Breast epithelium (tissue), 4 donors: ENCODE data around the gene KANK3. TPM values are rescaled to one million over a fixed set of nuclear protein-coding genes. Genes with fewer than 3 reads are reported as not detected.
A peak's percentile ranks its signal among the peaks of the same experiment; 100 is the strongest.

Experiments used
- DNase-seq, 2 donors: peaks; one replicate each; pipeline ENCODE4 v3.0.0-alpha.2; 2019; ENCODE audit warnings: low spot score in 2 of 2
- H3K27ac ChIP-seq, 2 donors: fragments of 200-600 bp; sonication (generic) in 1 of 2; one replicate each; pipeline ENCODE4 v1.5.1; 2016 to 2019; ENCODE audit warnings: mild to moderate bottlenecking in 1 of 2
- H3K27me3 ChIP-seq, 2 donors: fragments of 200-600 bp; sonication (generic) in 1 of 2; one replicate each; pipeline versions ENCODE4 v1.5.1 to v1.6.0; 2017 to 2019; ENCODE audit warnings: control low read depth in 1 of 2, mild to moderate bottlenecking in 1 of 2
- H3K36me3 ChIP-seq: fragments of 200-600 bp; one replicate; pipeline ENCODE4 v1.5.1; 2019
- H3K4me1 ChIP-seq, 2 donors: fragments of 200-600 bp; sonication (generic); one replicate each; pipeline ENCODE4 v1.5.1; 2016 to 2019; ENCODE audit warnings: control low read depth in 1 of 2
- H3K4me3 ChIP-seq, 3 donors: fragments of 200-600 bp; sonication (generic); 1 replicate in 2 of 3; 2 replicates in 1 of 3; pipeline ENCODE4 v1.5.1; 2016 to 2019; ENCODE audit warnings: mild to moderate bottlenecking in 3 of 3, moderate library complexity in 2 of 3
- H3K9me3 ChIP-seq, 2 donors: fragments of 200-600 bp; sonication (generic) in 1 of 2; one replicate each; pipeline ENCODE4 v1.5.1; 2016 to 2019; ENCODE audit warnings: control low read depth in 1 of 2
- POLR2A ChIP-seq: fragments of 450-650 bp; IDR thresholded peaks from one replicate; pipeline ENCODE4 v1.6.1; 2016; ENCODE audit warnings: antibody characterized with exemption, mild to moderate bottlenecking, moderate library complexity
- POLR2AphosphoS5 ChIP-seq, 3 donors: sonication (generic); formaldehyde crosslinking; IDR thresholded peaks; one replicate each; pipeline ENCODE4 v1.6.1; 2017; ENCODE audit warnings: antibody characterized with exemption in 3 of 3
- intact Hi-C: fragments of 100-400 bp; cut with DNase I; formaldehyde crosslinking; loops from one replicate; pipeline ENCODE4 v1.15.1; 2023; ENCODE audit warnings: low total_unique reads
- total RNA-seq, 3 donors: library from RNA; depleted of rRNA; stranded (reverse); fragments of >200 nt; gene quantifications; one replicate each; pipeline ENCODE4 v1.1.0, GENCODE V29; 2016
- TF ChIP-seq, protein P1 (sequence below), 3 donors: fragments of 450-650 bp; IDR thresholded peaks; one replicate each; pipeline ENCODE4 v1.5.1; 2016 to 2017; ENCODE audit warnings: antibody characterized with exemption in 3 of 3, mild to moderate bottlenecking in 3 of 3, moderate library complexity in 3 of 3

KANK3 gene
- total RNA-seq, 3 donors from 2014 or later, result 5.6 to 26.2 (median 7.8) TPM

- Histone ChIP-seq H3K4me3 (peak overlapping the region in 2 of 3 donors; percentile 18 to 70), H3K4me1 (peaks cover 7 to 8% of the 10 kb centered on the region in 2 donors), H3K27ac (no peak overlapping the region), H3K36me3 (no peaks in the 10 kb centered on the region), H3K27me3 (peaks cover 10 to 35% of the 10 kb centered on the region in 2 donors), H3K9me3 (no peaks in the 10 kb centered on the region)
- no peak for DNase-seq
- intact Hi-C loops, result no loop called here
- TF ChIP-seq POLR2A, result no peak
Observed at GRCh38 chr19:8332976-8333766, 9.9 kb downstream of the KANK3 start.

DNA sequence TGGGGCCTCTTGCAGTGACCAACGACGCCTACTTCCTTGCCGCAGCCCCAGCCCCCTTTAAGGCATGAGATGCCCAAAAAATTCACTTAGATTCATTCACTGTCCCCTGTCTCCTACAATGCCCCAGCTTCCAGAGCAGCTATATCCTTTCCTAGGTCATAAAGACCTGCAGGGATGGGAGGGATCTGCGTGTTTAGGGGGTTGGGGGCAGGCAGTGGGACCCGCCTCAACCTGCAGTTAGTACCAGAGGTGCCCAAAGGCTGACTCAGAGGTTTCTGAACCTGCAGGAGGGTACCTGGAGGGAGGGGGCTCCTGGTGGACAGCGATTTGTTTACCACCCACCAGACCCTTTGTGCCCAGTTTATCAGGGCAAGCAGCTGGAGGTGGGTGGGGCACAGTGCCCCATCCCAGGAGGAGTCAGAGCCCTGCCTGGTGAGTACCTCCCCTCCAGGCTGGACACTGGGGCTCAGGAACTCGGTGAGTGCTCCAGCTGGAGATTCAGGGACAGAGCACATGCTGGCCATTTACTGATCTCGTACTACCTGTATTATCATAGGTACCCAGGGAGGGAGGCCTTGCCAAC, 11.7 kb downstream of the KANK3 start:
- Histone ChIP-seq H3K4me1 (peaks cover 7 to 8% of the 10 kb centered on the region in 2 donors), H3K4me3 (no peak overlapping the region), H3K27me3 (peaks cover 10 to 31% of the 10 kb centered on the region in 2 donors), H3K27ac (no peak overlapping the region), H3K9me3 (no peaks in the 10 kb centered on the region), H3K36me3 (no peaks in the 10 kb centered on the region)
- no peak for DNase-seq
- intact Hi-C loops, result no loop called here
- TF ChIP-seq, protein P1, sequence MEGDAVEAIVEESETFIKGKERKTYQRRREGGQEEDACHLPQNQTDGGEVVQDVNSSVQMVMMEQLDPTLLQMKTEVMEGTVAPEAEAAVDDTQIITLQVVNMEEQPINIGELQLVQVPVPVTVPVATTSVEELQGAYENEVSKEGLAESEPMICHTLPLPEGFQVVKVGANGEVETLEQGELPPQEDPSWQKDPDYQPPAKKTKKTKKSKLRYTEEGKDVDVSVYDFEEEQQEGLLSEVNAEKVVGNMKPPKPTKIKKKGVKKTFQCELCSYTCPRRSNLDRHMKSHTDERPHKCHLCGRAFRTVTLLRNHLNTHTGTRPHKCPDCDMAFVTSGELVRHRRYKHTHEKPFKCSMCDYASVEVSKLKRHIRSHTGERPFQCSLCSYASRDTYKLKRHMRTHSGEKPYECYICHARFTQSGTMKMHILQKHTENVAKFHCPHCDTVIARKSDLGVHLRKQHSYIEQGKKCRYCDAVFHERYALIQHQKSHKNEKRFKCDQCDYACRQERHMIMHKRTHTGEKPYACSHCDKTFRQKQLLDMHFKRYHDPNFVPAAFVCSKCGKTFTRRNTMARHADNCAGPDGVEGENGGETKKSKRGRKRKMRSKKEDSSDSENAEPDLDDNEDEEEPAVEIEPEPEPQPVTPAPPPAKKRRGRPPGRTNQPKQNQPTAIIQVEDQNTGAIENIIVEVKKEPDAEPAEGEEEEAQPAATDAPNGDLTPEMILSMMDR (IDR thresholded peaks at IDR 0.05), result no peak
- TF ChIP-seq POLR2AphosphoS5 (IDR thresholded peaks at IDR 0.05), result no peak
- no peak for TF ChIP-seq POLR2A

- no peaks in the 10 kb centered on the region for H3K9me3 ChIP-seq
- intact Hi-C loops, result no loop called here
- no peak overlapping the region for H3K27ac ChIP-seq
- no peaks in the 10 kb centered on the region for H3K36me3 ChIP-seq
- H3K4me3 ChIP-seq, result no peak overlapping the region
- DNase-seq, result no peak
- TF ChIP-seq, protein P1 (IDR thresholded peaks at IDR 0.05), result no peak
- TF ChIP-seq POLR2AphosphoS5 (IDR thresholded peaks at IDR 0.05) (no peak), POLR2A (no peak)
- peaks cover 4 to 7% of the 10 kb centered on the region in 2 donors for H3K4me1 ChIP-seq
- peaks cover 10 to 22% of the 10 kb centered on the region in 2 donors for H3K27me3 ChIP-seq
Observed at GRCh38 chr19:8329996-8330395, 13.1 kb downstream of the KANK3 start.

- no peaks in the 10 kb centered on the region for H3K27me3 ChIP-seq
- no peak for TF ChIP-seq POLR2AphosphoS5 (IDR thresholded peaks at IDR 0.05)
- TF ChIP-seq POLR2A, result no peak
- TF ChIP-seq, protein P1 (IDR thresholded peaks at IDR 0.05), result no peak
- H3K4me3 ChIP-seq, result no peak overlapping the region
- H3K9me3 ChIP-seq, result no peaks in the 10 kb centered on the region
- intact Hi-C loops, result no loop called here
- H3K4me1 ChIP-seq, result peaks cover 0 to 10% of the 10 kb centered on the region in 2 donors
- no peak for DNase-seq
- H3K36me3 ChIP-seq, result no peaks in the 10 kb centered on the region
- no peak overlapping the region for H3K27ac ChIP-seq
Observed at GRCh38 chr19:8325454-8325853, 17.6 kb downstream of the KANK3 start.

- no peak overlapping the region for H3K4me3 ChIP-seq
- peak overlapping the region; percentile 21 to 52 for H3K27ac ChIP-seq
- no peak for TF ChIP-seq POLR2A
- TF ChIP-seq, protein P1 (IDR thresholded peaks at IDR 0.05), result no peak
- TF ChIP-seq POLR2AphosphoS5 (IDR thresholded peaks at IDR 0.05), result peak in 1 of 3 donors; percentile 59
- no peaks in the 10 kb centered on the region for H3K27me3 ChIP-seq
- DNase-seq, result no peak
- no peaks in the 10 kb centered on the region for H3K36me3 ChIP-seq
- H3K9me3 ChIP-seq, result no peaks in the 10 kb centered on the region
- peaks cover 0 to 14% of the 10 kb centered on the region in 2 donors for H3K4me1 ChIP-seq
- intact Hi-C loops, result no loop called here
Observed at GRCh38 chr19:8324186-8325050, 18.6 kb downstream of the KANK3 start.
